ENCODE results near the gene MAPK8IP3.
"Not testable (repeated sequence)": the region's sequence is repeated elsewhere in the genome, so short reads cannot be mapped to it uniquely, and the experiment has no call there.

Gene MAPK8IP3

DNA sequence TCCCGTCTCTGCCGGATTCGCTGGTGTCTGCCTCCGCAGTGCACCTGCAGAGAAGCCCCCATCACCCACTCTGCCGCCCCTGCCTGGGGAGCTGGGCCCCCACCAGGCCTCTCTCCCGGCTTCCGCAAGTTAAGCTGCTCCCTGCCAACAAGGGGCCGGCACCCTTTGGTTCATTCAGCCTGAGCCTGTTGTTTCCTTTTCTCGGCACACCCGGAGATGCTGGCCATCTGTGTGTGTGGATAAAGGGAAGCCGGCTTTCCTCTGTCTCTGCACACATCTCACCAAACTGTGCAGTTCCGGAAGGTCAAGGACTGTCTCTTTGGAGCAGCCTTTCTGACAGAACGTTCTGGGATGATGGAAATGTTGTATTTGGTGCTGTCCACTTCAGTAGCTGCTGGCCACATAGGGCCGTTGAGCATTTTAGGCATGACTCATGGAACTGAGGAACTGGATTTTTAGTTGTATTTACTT is 6.8 kb downstream of the MAPK8IP3 start:
- DNase-seq (ENCODE audit: low read depth in 3 of 3), result no peak

- no peak for DNase-seq (ENCODE audit: low read depth in 3 of 3)
Measured at GRCh38 chr16:1713331-1713730, 7.3 kb downstream of the MAPK8IP3 start.

- DNase-seq (ENCODE audit: low read depth in 3 of 3), result no peak
Measured at GRCh38 chr16:1713933-1714332, 7.9 kb downstream of the MAPK8IP3 start.

DNA sequence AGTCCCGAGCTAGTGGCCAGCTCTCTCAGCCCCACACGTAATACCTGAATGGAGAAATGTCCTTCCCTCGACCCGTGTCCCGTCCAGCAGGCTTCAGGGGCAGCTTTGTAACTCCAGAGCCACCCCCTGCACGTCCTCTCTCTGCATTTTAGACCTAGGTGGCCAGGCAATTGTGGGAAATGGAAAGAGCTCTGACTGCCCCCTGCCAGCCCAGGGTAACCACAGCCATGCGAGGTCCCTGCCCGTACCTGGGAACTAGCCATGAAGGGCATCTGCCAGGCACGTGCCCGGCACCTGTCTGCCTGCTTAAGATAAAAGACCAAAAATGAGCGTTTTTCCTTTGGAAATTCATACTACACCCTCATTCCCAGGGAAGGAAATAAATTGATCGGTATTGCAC is 9.2 kb downstream of the MAPK8IP3 start:
- DNase-seq (ENCODE audit: low read depth in 3 of 3), result no peak

GRCh38 chr16:1718236-1718635 is 12.2 kb downstream of the MAPK8IP3 start:
- not testable (repeated sequence) for DNase-seq (ENCODE audit: low read depth in 3 of 3)

DNA sequence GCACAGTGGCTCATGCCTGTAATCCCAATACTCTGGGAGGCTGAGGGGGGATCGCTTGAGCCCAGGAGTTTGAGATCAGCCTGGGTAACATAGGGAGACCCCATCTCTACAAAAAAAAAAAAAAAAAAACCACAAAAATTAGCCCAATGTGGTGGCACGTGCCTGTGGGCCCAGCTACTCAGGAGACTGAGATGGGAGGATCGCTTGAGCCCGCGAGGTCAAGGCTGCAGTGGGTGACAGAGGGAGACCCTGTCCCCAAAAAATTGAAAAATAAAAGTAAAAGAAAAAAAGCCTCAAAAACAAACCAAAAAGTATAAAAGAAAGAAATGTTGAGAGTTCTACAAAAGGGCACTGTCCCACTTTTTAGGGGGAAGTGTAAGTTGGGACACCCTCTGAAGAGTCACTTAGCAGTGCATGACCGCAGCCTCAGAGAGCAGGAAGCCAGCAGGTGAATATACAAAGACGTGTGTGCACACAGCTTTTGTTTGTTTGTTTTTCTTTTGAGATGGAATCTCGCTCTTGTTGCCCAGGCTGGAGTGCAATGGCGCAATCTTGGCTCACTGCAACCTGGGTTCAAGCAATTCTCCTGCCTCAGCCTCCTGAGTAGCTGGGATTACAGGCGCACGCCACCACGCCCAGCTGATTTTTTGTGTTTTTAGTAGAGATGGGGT is 13.7 kb downstream of the MAPK8IP3 start:
- DNase-seq (ENCODE audit: low read depth in 3 of 3), result not testable (repeated sequence)

DNA sequence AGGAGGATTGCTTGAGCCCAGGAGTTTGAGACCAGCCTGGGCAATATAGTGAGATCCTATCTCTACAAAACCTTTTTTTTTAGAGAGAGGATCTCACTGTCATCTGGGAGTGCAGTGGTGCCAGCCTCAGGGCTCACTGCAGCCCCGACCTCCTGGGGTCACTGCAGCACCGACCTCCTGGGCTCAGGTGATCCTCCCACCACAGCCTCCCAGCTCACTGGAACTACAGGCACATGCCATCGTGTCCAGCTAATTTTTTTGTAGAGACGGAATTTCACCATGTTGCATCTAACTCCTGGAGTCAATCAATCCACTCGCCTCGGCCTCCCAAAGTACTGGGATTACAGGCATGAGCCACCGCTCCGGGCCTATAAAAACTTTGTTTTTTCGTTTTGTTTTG is 15.4 kb downstream of the MAPK8IP3 start:
- DNase-seq (ENCODE audit: low read depth in 3 of 3), result no peak

DNA sequence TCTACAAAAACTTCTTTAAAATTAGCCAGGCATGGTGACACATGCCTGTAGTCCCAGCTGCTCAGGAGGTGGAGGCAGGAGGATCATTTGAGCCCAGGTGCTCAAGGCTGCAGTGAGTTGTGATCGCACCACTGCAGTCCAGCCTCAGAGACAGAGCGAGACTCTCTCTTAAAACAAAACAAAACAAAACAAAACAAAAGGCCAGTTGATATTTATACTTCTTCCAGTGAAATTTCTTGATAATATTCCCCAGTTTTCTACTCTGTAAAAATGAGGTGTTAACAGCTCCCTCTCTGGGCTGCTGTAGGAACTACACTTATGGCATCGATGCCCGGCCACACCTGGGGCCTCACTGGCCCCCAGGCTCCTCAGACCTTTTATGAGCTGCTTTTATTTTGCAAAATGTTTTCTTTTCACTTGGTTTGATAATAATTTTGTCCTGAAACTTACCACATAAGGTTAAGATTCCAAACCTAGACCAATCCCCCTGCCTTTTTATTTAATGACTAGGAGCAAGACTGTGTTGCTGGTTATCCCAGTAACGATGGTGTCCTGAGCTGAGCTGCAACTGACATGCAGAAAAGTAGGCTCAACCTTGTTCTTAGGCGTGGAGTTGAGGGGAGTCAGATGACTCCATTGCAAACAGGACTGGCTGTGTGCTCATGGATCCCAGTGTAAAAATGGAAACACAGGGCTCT is 17.6 kb downstream of the MAPK8IP3 start:
- no peak for DNase-seq (ENCODE audit: low read depth in 3 of 3)

- no peak for DNase-seq (ENCODE audit: low read depth in 3 of 3)
Measured at GRCh38 chr16:1724491-1724890, 18.5 kb downstream of the MAPK8IP3 start.

GRCh38 chr16:1726661-1727502 is 20.9 kb downstream of the MAPK8IP3 start:
- DNase-seq (ENCODE audit: low read depth in 3 of 3), result no peak

GRCh38 chr16:1727651-1728624 is 21.9 kb downstream of the MAPK8IP3 start:
- DNase-seq (ENCODE audit: low read depth in 3 of 3), result no peak

DNA sequence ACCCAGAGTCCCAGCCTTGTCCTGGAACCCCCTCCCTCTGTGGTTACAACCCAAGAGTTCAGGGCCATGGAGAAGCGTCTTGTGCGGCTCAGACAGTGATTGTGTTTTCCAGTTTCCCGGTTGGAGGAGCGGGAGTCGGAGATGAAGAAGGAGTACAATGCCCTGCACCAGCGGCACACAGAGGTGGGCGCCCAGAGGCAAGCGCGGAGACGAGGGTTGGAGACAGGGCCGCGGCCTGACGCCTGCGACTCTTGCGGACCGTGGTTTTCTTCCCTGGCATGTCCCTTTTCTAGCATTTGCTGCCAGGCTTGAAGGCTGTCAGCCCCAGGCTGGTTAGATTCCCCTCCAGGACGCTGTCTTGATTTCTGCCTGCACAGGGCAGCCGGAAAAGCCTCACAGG is 23.0 kb downstream of the MAPK8IP3 start:
- no peak for DNase-seq (ENCODE audit: low read depth in 3 of 3)

- DNase-seq (ENCODE audit: low read depth in 3 of 3), result no peak
Measured at GRCh38 chr16:1729445-1729844, 23.4 kb downstream of the MAPK8IP3 start.

- DNase-seq (ENCODE audit: low read depth in 3 of 3), result no peak
Measured at GRCh38 chr16:1731073-1731472, 25.1 kb downstream of the MAPK8IP3 start.

GRCh38 chr16:1731603-1732002 is 25.6 kb downstream of the MAPK8IP3 start:
- no peak for DNase-seq (ENCODE audit: low read depth in 3 of 3)

DNA sequence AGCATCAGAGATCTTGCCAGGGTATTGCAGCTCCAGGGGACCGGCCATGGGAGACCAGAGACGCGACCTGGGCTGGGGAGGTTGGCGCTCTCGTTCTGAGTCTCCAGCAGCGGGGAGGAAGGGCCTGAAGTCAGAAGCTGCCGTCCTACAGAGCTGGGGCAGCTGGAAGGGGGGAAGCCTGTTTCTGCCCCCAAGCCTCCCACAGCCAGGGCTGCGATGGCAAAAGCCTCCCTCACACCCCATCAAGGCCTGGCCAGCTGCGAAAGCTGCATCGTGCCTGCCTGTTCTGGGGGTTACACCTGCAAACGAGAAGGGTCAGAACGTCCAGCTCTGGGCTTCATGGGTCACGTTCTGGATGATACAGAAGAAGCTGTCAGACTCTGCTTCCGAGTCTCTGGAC is 26.1 kb downstream of the MAPK8IP3 start:
- no peak for DNase-seq (ENCODE audit: low read depth in 3 of 3)

- DNase-seq (ENCODE audit: low read depth in 3 of 3), result not testable (repeated sequence)
Measured at GRCh38 chr16:1732551-1732987, 26.6 kb downstream of the MAPK8IP3 start.

- no peak for DNase-seq (ENCODE audit: low read depth in 3 of 3)
Measured at GRCh38 chr16:1734123-1734522, 28.1 kb downstream of the MAPK8IP3 start.

GRCh38 chr16:1734816-1735215 is 28.8 kb downstream of the MAPK8IP3 start:
- DNase-seq (ENCODE audit: low read depth in 3 of 3), result no peak

GRCh38 chr16:1740234-1740633 is 34.2 kb downstream of the MAPK8IP3 start:
- no peak for DNase-seq (ENCODE audit: low read depth in 3 of 3)

GRCh38 chr16:1740781-1741490 is 34.9 kb downstream of the MAPK8IP3 start:
- DNase-seq (ENCODE audit: low read depth in 3 of 3), result no peak
